ENCODE results near the gene ALKAL2.
"Not testable (repeated sequence)": the region's sequence is repeated elsewhere in the genome, so short reads cannot be mapped to it uniquely, and the experiment has no call there.

ALKAL2 gene, protein sequence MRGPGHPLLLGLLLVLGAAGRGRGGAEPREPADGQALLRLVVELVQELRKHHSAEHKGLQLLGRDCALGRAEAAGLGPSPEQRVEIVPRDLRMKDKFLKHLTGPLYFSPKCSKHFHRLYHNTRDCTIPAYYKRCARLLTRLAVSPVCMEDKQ

GRCh38 chr2:287911-288757, at the start of gene ALKAL2:
Gene ALKAL2, minus strand, starts transcription at chr2:288091. Its CDS starts 256 bp downstream, at chr2:287835.
- H3K4me3 ChIP-seq (ENCODE audit: low read depth, low read length) = no peak within 1 kb of the TSS
- TF ChIP-seq, protein P1, sequence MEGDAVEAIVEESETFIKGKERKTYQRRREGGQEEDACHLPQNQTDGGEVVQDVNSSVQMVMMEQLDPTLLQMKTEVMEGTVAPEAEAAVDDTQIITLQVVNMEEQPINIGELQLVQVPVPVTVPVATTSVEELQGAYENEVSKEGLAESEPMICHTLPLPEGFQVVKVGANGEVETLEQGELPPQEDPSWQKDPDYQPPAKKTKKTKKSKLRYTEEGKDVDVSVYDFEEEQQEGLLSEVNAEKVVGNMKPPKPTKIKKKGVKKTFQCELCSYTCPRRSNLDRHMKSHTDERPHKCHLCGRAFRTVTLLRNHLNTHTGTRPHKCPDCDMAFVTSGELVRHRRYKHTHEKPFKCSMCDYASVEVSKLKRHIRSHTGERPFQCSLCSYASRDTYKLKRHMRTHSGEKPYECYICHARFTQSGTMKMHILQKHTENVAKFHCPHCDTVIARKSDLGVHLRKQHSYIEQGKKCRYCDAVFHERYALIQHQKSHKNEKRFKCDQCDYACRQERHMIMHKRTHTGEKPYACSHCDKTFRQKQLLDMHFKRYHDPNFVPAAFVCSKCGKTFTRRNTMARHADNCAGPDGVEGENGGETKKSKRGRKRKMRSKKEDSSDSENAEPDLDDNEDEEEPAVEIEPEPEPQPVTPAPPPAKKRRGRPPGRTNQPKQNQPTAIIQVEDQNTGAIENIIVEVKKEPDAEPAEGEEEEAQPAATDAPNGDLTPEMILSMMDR (IDR thresholded peaks at IDR 0.05; ENCODE audit: insufficient read depth, low read depth, low read length, missing control alignments) = no peak
- no peak for DNase-seq (ENCODE audit: low read depth)

DNA sequence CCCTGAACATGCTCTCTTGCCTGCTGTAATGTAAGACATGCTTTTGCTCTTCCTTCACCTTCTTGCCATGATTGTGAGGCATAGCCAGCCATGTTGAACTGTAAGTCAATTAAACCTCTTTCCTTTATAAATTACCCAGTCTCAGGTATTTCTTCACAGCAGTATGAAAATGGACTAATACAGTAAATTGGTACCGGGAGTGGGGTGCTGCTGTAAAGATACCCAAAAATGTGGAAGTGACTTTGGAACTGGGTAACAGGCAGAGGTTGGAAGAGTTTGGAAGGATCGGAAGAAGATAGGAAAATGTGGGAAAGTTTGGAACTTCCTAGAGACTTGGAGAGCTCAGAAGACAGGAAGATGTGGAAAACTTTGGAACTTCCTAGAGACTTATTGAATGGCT, 49.1 kb upstream of the ALKAL2 start:
- DNase-seq (ENCODE audit: low read depth); H3K4me3 ChIP-seq (ENCODE audit: low read depth, low read length): not testable (repeated sequence)

DNA sequence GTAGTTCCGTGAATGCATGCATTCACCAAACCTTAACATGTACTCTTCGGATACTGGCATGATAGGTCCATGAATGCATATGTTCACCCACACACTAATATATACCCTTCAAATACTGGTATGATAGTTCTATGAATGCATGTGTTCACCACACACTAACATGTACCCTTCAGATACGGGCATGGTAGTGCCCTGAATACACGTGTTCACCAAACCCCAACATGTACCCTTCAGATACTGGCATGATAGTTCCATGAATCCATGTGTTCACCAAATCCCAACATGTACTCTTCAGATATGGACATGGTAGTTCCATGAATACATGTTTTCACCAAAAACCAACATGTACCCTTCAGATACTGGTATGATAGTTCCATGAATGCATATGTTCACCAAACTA, 48.5 kb upstream of the ALKAL2 start:
- H3K4me3 ChIP-seq (ENCODE audit: low read depth, low read length) = no peak overlapping the region

DNA sequence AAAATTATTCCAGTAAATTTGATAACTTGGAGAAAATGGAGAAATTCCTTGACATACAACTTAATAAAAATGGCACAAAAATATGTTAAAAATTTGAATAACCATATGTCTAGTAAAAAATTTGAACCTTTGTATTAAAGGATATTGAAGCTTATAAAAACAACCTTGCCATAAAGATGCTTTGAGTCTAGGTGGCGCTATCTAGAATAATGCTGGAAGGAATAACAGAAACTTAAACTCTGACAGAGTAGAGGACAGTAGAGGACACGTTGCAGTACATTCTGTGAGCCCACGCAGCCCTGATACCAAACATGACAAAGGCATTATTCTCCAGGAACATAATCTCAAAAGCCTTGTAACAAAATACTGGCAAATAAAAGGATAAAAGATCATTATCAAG, 44.7 kb upstream of the ALKAL2 start:
- DNase-seq (ENCODE audit: low read depth) = no peak
- H3K4me3 ChIP-seq (ENCODE audit: low read depth, low read length) = no peak overlapping the region
- TF ChIP-seq, protein P1 (IDR thresholded peaks at IDR 0.05; ENCODE audit: insufficient read depth, low read depth, low read length, missing control alignments) = no peak

More for the DNA sequence above, 48.5 kb upstream of the ALKAL2 start:
- TF ChIP-seq, protein P1 (IDR thresholded peaks at IDR 0.05; ENCODE audit: insufficient read depth, low read depth, low read length, missing control alignments) = no peak
- DNase-seq (ENCODE audit: low read depth) = no peak

DNA sequence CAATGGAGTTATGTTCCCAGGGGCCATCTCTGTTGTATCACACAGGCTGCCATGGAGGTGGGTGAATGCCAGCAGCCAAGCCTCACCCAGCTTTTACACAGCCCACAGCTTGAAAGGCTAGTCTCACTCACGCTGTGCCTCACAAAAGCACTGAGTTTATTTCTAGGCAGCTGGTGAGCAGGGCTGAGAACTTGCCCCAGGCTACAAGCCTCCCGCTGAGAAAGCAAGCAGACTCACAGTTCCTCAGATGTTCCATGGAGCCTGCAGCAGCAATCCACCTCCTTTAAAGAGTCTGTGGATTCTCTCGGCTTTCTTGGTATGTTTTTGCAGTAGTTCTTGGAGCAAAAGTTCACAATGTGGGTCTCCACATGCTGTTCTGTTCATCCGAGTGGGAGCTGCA, 40.9 kb upstream of the ALKAL2 start:
- DNase-seq (ENCODE audit: low read depth) = no peak

GRCh38 chr2:323035-323434, 35.1 kb upstream of the ALKAL2 start:
- DNase-seq (ENCODE audit: low read depth) = no peak
- TF ChIP-seq, protein P1 (IDR thresholded peaks at IDR 0.05; ENCODE audit: insufficient read depth, low read depth, low read length, missing control alignments) = no peak
- H3K4me3 ChIP-seq (ENCODE audit: low read depth, low read length) = no peak overlapping the region

More for the DNA sequence above, 40.9 kb upstream of the ALKAL2 start:
- H3K4me3 ChIP-seq (ENCODE audit: low read depth, low read length) = no peak overlapping the region
- TF ChIP-seq, protein P1 (IDR thresholded peaks at IDR 0.05; ENCODE audit: insufficient read depth, low read depth, low read length, missing control alignments) = no peak

DNA sequence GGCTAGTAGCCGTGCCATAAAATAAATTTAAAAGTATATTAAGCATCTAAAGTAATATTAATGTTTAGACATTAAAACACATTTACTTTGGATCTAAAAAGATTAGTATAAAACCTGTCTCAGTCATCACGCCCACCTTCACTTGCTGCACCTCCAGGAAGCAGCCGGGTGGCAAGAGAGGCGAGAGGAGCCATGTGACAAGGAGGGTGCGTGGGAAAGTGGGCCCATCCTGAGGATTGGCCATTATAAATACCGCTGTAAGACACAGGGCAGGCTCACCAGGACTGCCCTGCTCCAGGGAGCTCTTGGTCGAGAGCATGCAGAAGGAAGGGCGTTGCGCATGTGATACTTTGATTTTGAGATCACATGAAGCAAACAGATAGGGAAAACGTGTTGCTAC, 34.4 kb upstream of the ALKAL2 start:
- no peak for DNase-seq (ENCODE audit: low read depth)
- no peak overlapping the region for H3K4me3 ChIP-seq (ENCODE audit: low read depth, low read length)
- TF ChIP-seq, protein P1 (IDR thresholded peaks at IDR 0.05; ENCODE audit: insufficient read depth, low read depth, low read length, missing control alignments) = no peak

Measured in GM12865 (cell line).